Body of pancreas (tissue), 4 donors: ENCODE results near the gene ENTPD8.
A peak's percentile ranks its signal among the peaks of the same experiment; 100 is the strongest.

Source experiments
- CTCF ChIP-seq, 7 experiments: fragments of 450-650 bp in 4 of 7; fragments of 200-600 bp in 3 of 7; sonication (generic) in 3 of 7; IDR thresholded peaks; one replicate each; pipeline ENCODE4 v1.5.1; 2016 to 2019; ENCODE audit warnings: antibody characterized with exemption in 7 of 7
- POLR2A ChIP-seq, 3 donors: fragments of 450-650 bp; IDR thresholded peaks; one replicate each; pipeline ENCODE4 v1.6.1; 2016; ENCODE audit warnings: antibody characterized with exemption in 3 of 3, mild to moderate bottlenecking in 2 of 3

GRCh38 chr9:137435980-137436760 lies 5.0 kb downstream of the ENTPD8 start:
- TF ChIP-seq CTCF (IDR thresholded peaks at IDR 0.05) = peak in 1 of 7 experiments; percentile 11
- TF ChIP-seq POLR2A (IDR thresholded peaks at IDR 0.05) = peak; percentile 55 to 75 (median 57)
